K562 (cell line): ENCODE results near the gene MAP3K19. TPM values are rescaled to one million over a fixed set of nuclear protein-coding genes. Genes with fewer than 3 reads are reported as not detected.

Source experiments
- FOSL1 ChIP-seq: fragments of 200-800 bp; sonication (Bioruptor generic); conservative IDR thresholded peaks from 2 replicates; pipeline ENCODE4 v1.6.1; 2016; ENCODE audit warnings: missing genetic modification characterization, missing compliant biosample characterization
- HDAC8 ChIP-seq: fragments of 450-650 bp; IDR thresholded peaks from 2 replicates; pipeline ENCODE4 v1.6.1; 2016; ENCODE audit warnings: mild to moderate bottlenecking, missing genetic modification characterization, moderate library complexity, missing compliant biosample characterization
- HIVEP1 ChIP-seq: fragments of 250-450 bp; sonication (Bioruptor Pico); IDR thresholded peaks from 2 replicates; pipeline ENCODE4 v1.4.0; 2020; ENCODE audit warnings: mild to moderate bottlenecking
- MAFK ChIP-seq: IDR thresholded peaks from 2 replicates; pipeline ENCODE4 v1.6.1; 2011; ENCODE audit warnings: low read length, improper control_type of control experiment
- MBD2 ChIP-seq: sonication (generic); IDR thresholded peaks from 2 replicates; pipeline ENCODE4 v1.6.1; 2016; ENCODE audit warnings: low read depth, borderline replicate concordance
- MEF2A ChIP-seq: IDR thresholded peaks from 2 replicates; pipeline ENCODE4 v1.6.1; 2011; ENCODE audit warnings: low read depth, mild to moderate bottlenecking, low read length, moderate library complexity; ENCODE audit not compliant: control insufficient read depth
- MLX ChIP-seq, 2 experiments: fragments of 450-650 bp in 1 of 2; sonication (generic) in 1 of 2; formaldehyde crosslinking; conservative IDR thresholded peaks; 2 replicates each; pipeline versions ENCODE4 v1.4.0 to v1.8.1; 2020 to 2022; ENCODE audit warnings: mild to moderate bottlenecking in 1 of 2, missing genetic modification reagents in 1 of 2
- MNT ChIP-seq, 2 experiments: fragments of 450-650 bp; conservative IDR thresholded peaks; 2 replicates each; pipeline ENCODE4 v1.6.1; 2017; ENCODE audit warnings: mild to moderate bottlenecking in 2 of 2, moderate library complexity in 2 of 2
- NRF1 ChIP-seq, 2 experiments: fragments of 450-650 bp; IDR thresholded peaks in 1 of 2; conservative IDR thresholded peaks in 1 of 2; 2 replicates each; pipeline ENCODE4 v1.6.1; 2014; ENCODE audit warnings: mild to moderate bottlenecking in 2 of 2
- PHB ChIP-seq: fragments of 250-450 bp; sonication (Bioruptor Pico); IDR thresholded peaks from 2 replicates; pipeline ENCODE4 v1.5.0; 2021
- ZFP30 ChIP-seq: fragments of 250-450 bp; sonication (Bioruptor Pico); IDR thresholded peaks from 2 replicates; pipeline ENCODE4 v1.8.0; 2022; ENCODE audit warnings: moderate library complexity, mild to moderate bottlenecking, inconsistent platforms, borderline replicate concordance
- polyA plus RNA-seq, 8 experiments: library from polyadenylated mRNA; depleted of rRNA in 4 of 8; stranded (reverse) in 5 of 8; unstranded in 3 of 8; fragments of >200 nt; fragmentation: Nextera tagmentation in 2 of 8; fragmentation: Illumina TruSeq in 1 of 8; extraction: Ambion mirVana in 2 of 8; extraction: Trizol in 1 of 8; gene quantifications; 2 replicates each; pipeline versions ENCODE4 v1.2.1 to v1.2.3, GENCODE V29; 2011 to 2014; ENCODE audit warnings: inconsistent platforms in 1 of 8, missing spikeins in 1 of 8
- total RNA-seq, 7 experiments: library from RNA; depleted of rRNA in 6 of 7; stranded (reverse); fragments of >200 nt in 6 of 7; fragmentation: Illumina TruSeq in 2 of 7; extraction: Trizol in 2 of 7; gene quantifications; 2 replicates each; pipeline versions ENCODE4 v1.2.1 to v1.2.3, GENCODE V29; 2011 to 2021; ENCODE audit warnings: low replicate concordance in 1 of 7
- TF ChIP-seq, protein P1 (sequence below): sonication (generic); formaldehyde crosslinking; IDR thresholded peaks from 2 replicates; pipeline ENCODE4 v1.8.1; 2023; ENCODE audit warnings: missing genetic modification reagents, mild to moderate bottlenecking, borderline replicate concordance
- TF ChIP-seq, protein P2 (sequence below): fragments of 450-650 bp; IDR thresholded peaks from 2 replicates; pipeline ENCODE4 v1.7.1; 2018; ENCODE audit warnings: mild to moderate bottlenecking, low read depth; ENCODE audit not compliant: partially characterized antibody
- TF ChIP-seq, protein P3 (sequence below): fragments of 250-450 bp; sonication (Bioruptor Pico); IDR thresholded peaks from 2 replicates; pipeline ENCODE4 v1.8.0; 2022; ENCODE audit warnings: moderate library complexity, mild to moderate bottlenecking, inconsistent platforms

The MAP3K19 gene
- total and polyA plus RNA-seq, 9 of the 15 experiments (the other 6 are each of a cell fraction or from before 2014, with no cell fraction given), result 0.29 TPM; not detected in 8

GRCh38 chr2:134917360-134917865, 129.8 kb downstream of the MAP3K19 start (continued):
- TF ChIP-seq, protein P1, sequence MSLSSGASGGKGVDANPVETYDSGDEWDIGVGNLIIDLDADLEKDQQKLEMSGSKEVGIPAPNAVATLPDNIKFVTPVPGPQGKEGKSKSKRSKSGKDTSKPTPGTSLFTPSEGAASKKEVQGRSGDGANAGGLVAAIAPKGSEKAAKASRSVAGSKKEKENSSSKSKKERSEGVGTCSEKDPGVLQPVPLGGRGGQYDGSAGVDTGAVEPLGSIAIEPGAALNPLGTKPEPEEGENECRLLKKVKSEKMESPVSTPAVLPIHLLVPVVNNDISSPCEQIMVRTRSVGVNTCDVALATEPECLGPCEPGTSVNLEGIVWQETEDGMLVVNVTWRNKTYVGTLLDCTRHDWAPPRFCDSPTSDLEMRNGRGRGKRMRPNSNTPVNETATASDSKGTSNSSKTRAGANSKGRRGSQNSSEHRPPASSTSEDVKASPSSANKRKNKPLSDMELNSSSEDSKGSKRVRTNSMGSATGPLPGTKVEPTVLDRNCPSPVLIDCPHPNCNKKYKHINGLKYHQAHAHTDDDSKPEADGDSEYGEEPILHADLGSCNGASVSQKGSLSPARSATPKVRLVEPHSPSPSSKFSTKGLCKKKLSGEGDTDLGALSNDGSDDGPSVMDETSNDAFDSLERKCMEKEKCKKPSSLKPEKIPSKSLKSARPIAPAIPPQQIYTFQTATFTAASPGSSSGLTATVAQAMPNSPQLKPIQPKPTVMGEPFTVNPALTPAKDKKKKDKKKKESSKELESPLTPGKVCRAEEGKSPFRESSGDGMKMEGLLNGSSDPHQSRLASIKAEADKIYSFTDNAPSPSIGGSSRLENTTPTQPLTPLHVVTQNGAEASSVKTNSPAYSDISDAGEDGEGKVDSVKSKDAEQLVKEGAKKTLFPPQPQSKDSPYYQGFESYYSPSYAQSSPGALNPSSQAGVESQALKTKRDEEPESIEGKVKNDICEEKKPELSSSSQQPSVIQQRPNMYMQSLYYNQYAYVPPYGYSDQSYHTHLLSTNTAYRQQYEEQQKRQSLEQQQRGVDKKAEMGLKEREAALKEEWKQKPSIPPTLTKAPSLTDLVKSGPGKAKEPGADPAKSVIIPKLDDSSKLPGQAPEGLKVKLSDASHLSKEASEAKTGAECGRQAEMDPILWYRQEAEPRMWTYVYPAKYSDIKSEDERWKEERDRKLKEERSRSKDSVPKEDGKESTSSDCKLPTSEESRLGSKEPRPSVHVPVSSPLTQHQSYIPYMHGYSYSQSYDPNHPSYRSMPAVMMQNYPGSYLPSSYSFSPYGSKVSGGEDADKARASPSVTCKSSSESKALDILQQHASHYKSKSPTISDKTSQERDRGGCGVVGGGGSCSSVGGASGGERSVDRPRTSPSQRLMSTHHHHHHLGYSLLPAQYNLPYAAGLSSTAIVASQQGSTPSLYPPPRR (CRISPR knock-in tag), result no peak
- TF ChIP-seq ZFP30 (CRISPR knock-in tag) (no peak), PHB (CRISPR knock-in tag) (no peak), HIVEP1 (CRISPR knock-in tag) (no peak), MBD2 (no peak), MAFK (no peak), MLX (CRISPR knock-in tag; conservative IDR thresholded peaks at IDR 0.05) (no peak), FOSL1 (tag) (no peak), MEF2A (no peak), NRF1 (conservative IDR thresholded peaks at IDR 0.05 in 1 of 2, IDR thresholded peaks at IDR 0.05 in 1 of 2) (no peak), HDAC8 (tag) (no peak), MNT (conservative IDR thresholded peaks at IDR 0.05) (no peak)
- TF ChIP-seq, protein P2, sequence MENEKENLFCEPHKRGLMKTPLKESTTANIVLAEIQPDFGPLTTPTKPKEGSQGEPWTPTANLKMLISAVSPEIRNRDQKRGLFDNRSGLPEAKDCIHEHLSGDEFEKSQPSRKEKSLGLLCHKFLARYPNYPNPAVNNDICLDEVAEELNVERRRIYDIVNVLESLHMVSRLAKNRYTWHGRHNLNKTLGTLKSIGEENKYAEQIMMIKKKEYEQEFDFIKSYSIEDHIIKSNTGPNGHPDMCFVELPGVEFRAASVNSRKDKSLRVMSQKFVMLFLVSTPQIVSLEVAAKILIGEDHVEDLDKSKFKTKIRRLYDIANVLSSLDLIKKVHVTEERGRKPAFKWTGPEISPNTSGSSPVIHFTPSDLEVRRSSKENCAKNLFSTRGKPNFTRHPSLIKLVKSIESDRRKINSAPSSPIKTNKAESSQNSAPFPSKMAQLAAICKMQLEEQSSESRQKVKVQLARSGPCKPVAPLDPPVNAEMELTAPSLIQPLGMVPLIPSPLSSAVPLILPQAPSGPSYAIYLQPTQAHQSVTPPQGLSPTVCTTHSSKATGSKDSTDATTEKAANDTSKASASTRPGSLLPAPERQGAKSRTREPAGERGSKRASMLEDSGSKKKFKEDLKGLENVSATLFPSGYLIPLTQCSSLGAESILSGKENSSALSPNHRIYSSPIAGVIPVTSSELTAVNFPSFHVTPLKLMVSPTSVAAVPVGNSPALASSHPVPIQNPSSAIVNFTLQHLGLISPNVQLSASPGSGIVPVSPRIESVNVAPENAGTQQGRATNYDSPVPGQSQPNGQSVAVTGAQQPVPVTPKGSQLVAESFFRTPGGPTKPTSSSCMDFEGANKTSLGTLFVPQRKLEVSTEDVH, result no peak
- TF ChIP-seq, protein P3, sequence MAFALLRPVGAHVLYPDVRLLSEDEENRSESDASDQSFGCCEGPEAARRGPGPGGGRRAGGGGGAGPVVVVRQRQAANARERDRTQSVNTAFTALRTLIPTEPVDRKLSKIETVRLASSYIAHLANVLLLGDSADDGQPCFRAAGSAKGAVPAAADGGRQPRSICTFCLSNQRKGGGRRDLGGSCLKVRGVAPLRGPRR (CRISPR knock-in tag), result no peak
